ENCODE data around the gene SF3B4. TPM values are rescaled to one million over a fixed set of nuclear protein-coding genes. Genes with fewer than 3 reads are reported as not detected.

SF3B4 gene
- total and polyA plus RNA-seq, 2 of the 4 experiments (the other 2 are of a cell fraction): 6.6 to 64.4 TPM

- Histone ChIP-seq H3K4me1 (ENCODE audit: control insufficient read depth, insufficient read depth, low read length) (peaks cover 5% of the 10 kb centered on the region), H3K9ac (ENCODE audit: low read depth, low read length) (no peak overlapping the region), H3K27me3 (ENCODE audit: control insufficient read depth, insufficient read depth, low read length) (no peaks in the 10 kb centered on the region), H4K5ac (ENCODE audit: low read depth, low read length) (no peak overlapping the region), H3K9me3 (ENCODE audit: control insufficient read depth, insufficient read depth, low read length) (peaks cover 2% of the 10 kb centered on the region; the same call in 1 of the 2 replicates), H3K36me3 (ENCODE audit: control insufficient read depth, insufficient read depth, low read length) (peaks cover 39% of the 10 kb centered on the region), H4K8ac (ENCODE audit: low read depth in 2 of 2, low read length in 2 of 2) (no peak overlapping the region), H4K20me1 (ENCODE audit: insufficient read depth, low read length) (no peaks in the 10 kb centered on the region; the same call in 1 of the 2 replicates), H2AFZ (replicated peaks; ENCODE audit: low read length, poor library complexity) (no peak overlapping the region), H3K18ac (ENCODE audit: low read depth, low read length) (no peak overlapping the region), H3K79me1 (ENCODE audit: low read depth in 1 of 2, low read length in 2 of 2) (peaks cover 15 to 38% of the 10 kb centered on the region in 2 experiments), H3K4ac (ENCODE audit: low read depth, low read length) (no peak overlapping the region), H2BK15ac (ENCODE audit: low read depth, low read length) (no peak overlapping the region), H3K14ac (replicated peaks; ENCODE audit: low read depth, low read length) (no peak overlapping the region), H4K91ac (ENCODE audit: insufficient read depth, low read depth, low read length) (no peak overlapping the region), H3K56ac (ENCODE audit: extremely low read depth, insufficient read depth, low read length) (peak overlapping the region; percentile 19; the same call in 1 of the 2 replicates), H3K23ac (ENCODE audit: low read depth, low read length) (no peak overlapping the region), H3K27ac (ENCODE audit: insufficient read depth, low read length) (no peak overlapping the region), H3K9me1 (ENCODE audit: insufficient read depth, low read length) (peaks cover 7% of the 10 kb centered on the region), H2AK5ac (ENCODE audit: low read depth, low read length) (no peak overlapping the region), H2BK5ac (ENCODE audit: low read depth, low read length, poor library complexity, severe bottlenecking) (no peak overlapping the region), H2AK9ac (replicated peaks; ENCODE audit: low read depth, low read length, poor library complexity) (no peak overlapping the region), H3K4me3 (ENCODE audit: insufficient read depth, low read depth, low read length) (no peak overlapping the region), H2BK20ac (ENCODE audit: low read depth, low read length) (no peak overlapping the region; the same call in 1 of the 2 replicates), H3K4me2 (ENCODE audit: low read depth, low read length) (no peak overlapping the region), H2BK120ac (ENCODE audit: low read depth, low read length) (no peak overlapping the region)
- intact Hi-C loops (cut with micrococcal nuclease) (loop anchor here (1.0 to 5.0 kb wide), 5 partner anchors 48 to 225 kb away; partner anchors contain the start of genes OTUD7B and VPS45), in situ Hi-C loops (cut with MboI; ENCODE audit: low sequenced_read_pairs) (loop anchor here (5.0 kb wide), 2 partner anchors 90 to 205 kb away; no protein-coding TSS in a partner anchor), dilution Hi-C loops (cut with HindIII; ENCODE audit: low sequenced_read_pairs, unreplicated experiment) (no loop called here)
- ChIA-PET POLR2A (ENCODE audit: unreplicated experiment) (no interaction called here), CTCF (interaction anchor here (0.6 to 1.3 kb wide), 5 partner anchors 23 to 102 kb away, joined by 3 to 6 read pairs (median 4); partner anchors contain the start of gene OTUD7B)
- DNase-seq (no peak), ATAC-seq (ENCODE audit: low read depth) (no peak)
- WGBS, 2 experiments (ENCODE audit: extremely low coverage in 2 of 2, insufficient read length in 1 of 2): 100% methylated on average over 1 of the region's 2 CpGs; no CpG with 5 or more reads in 1 of the 2 experiments
- BruUV-seq (replicated peaks): no TSS peak
- TF ChIP-seq CHD1 (IDR thresholded peaks at IDR 0.05; ENCODE audit: low read depth, low read length) (no peak), RCOR1 (IDR thresholded peaks at IDR 0.05; ENCODE audit: insufficient replicate concordance, low read length) (no peak), RAD21 (IDR thresholded peaks at IDR 0.05; ENCODE audit: low read length) (no peak), POLR2A (IDR thresholded peaks at IDR 0.05; ENCODE audit: low read depth, low read length) (no peak), BHLHE40 (IDR thresholded peaks at IDR 0.05; ENCODE audit: low read depth, low read length) (no peak), MAZ (IDR thresholded peaks at IDR 0.05; ENCODE audit: borderline replicate concordance, low read depth, low read length) (no peak), CEBPB (IDR thresholded peaks at IDR 0.05; ENCODE audit: low read depth, low read length) (no peak), SMC3 (IDR thresholded peaks at IDR 0.05; ENCODE audit: low read depth, low read length) (no peak), NFE2L2 (IDR thresholded peaks at IDR 0.05; ENCODE audit: low read depth, low read length) (no peak), FOS (IDR thresholded peaks at IDR 0.05; ENCODE audit: low read depth, low read length) (no peak)
These were observed 35.1 kb upstream of the SF3B4 start for GRCh38 chr1:149962736-149963135.
